ENCODE measurements around the gene KLHL18. TPM values are rescaled to one million over a fixed set of nuclear protein-coding genes. Genes with fewer than 3 reads are reported as not detected.

The KLHL18 gene
- total RNA-seq: 10 to 100 TPM; 20.8 to 50.7 (median 38.8) TPM

- H3K9me3 ChIP-seq: no peaks in the 10 kb centered on the region
- peaks cover 42% of the 10 kb centered on the region for H3K4me1 ChIP-seq
- H3K27me3 ChIP-seq: no peaks in the 10 kb centered on the region
- WGBS: under 1% methylated on average over 62 of the region's 82 CpGs
- no peaks in the 10 kb centered on the region for H3K36me3 ChIP-seq
- TF ChIP-seq EP300 (IDR thresholded peaks at IDR 0.05): no peak
- peak in 1 of 2 donors; percentile 27 for TF ChIP-seq POLR2A (IDR thresholded peaks at IDR 0.05)
- peak in 2 of 3 donors; percentile 79 to 96 for TF ChIP-seq POLR2AphosphoS5 (IDR thresholded peaks at IDR 0.05)
- TF ChIP-seq CTCF (IDR thresholded peaks at IDR 0.05): no peak
- H3K4me3 ChIP-seq: peak within 1 kb of the TSS; percentile 93
- H3K27ac ChIP-seq: peak within 1 kb of the TSS; percentile 96
- peak; percentile 97 for DNase-seq (ENCODE audit: low spot score in 2 of 2)
These were observed at the start of gene KLHL18, which contains the start of gene KIF9 for GRCh38 chr3:47282424-47283192. Gene KLHL18 (plus strand): TSS chr3:47282944. CDS start chr3:47282966, 22 bp downstream. Gene KIF9 (minus strand): TSS chr3:47282799. CDS start chr3:47277374, 5,425 bp downstream.

GRCh38 chr3:47238017-47238416, 44.7 kb upstream of the KLHL18 start:
- 95% methylated on average over 3 of the region's 3 CpGs for WGBS
- TF ChIP-seq EP300 (IDR thresholded peaks at IDR 0.05) (no peak), CTCF (IDR thresholded peaks at IDR 0.05) (no peak), POLR2AphosphoS5 (IDR thresholded peaks at IDR 0.05) (no peak), POLR2A (IDR thresholded peaks at IDR 0.05) (no peak)
- Histone ChIP-seq H3K9me3 (no peaks in the 10 kb centered on the region), H3K4me3 (no peak overlapping the region), H3K36me3 (no peaks in the 10 kb centered on the region), H3K27ac (no peak overlapping the region), H3K4me1 (no peaks in the 10 kb centered on the region), H3K27me3 (no peaks in the 10 kb centered on the region)
- DNase-seq (ENCODE audit: low spot score in 2 of 2): no peak

- TF ChIP-seq POLR2AphosphoS5 (IDR thresholded peaks at IDR 0.05): no peak
- no peaks in the 10 kb centered on the region for H3K4me1 ChIP-seq
- H3K36me3 ChIP-seq: peaks cover 2% of the 10 kb centered on the region
- DNase-seq (ENCODE audit: low spot score in 2 of 2): no peak
- no peaks in the 10 kb centered on the region for H3K9me3 ChIP-seq
- no peaks in the 10 kb centered on the region for H3K27me3 ChIP-seq
- no peak overlapping the region for H3K4me3 ChIP-seq
- no peak overlapping the region for H3K27ac ChIP-seq
- 96% methylated on average over 6 of the region's 6 CpGs for WGBS
These were observed 42.8 kb upstream of the KLHL18 start for GRCh38 chr3:47239929-47240328.

- 72% methylated on average over 8 of the region's 9 CpGs for WGBS
These were observed 39.2 kb upstream of the KLHL18 start for GRCh38 chr3:47243419-47244147.

GRCh38 chr3:47244531-47245100, 38.1 kb upstream of the KLHL18 start:
- Histone ChIP-seq H3K9me3 (no peaks in the 10 kb centered on the region), H3K27me3 (no peaks in the 10 kb centered on the region), H3K4me1 (no peaks in the 10 kb centered on the region), H3K4me3 (no peak overlapping the region), H3K27ac (no peak overlapping the region), H3K36me3 (peaks cover 2% of the 10 kb centered on the region)
- TF ChIP-seq POLR2AphosphoS5 (IDR thresholded peaks at IDR 0.05) (no peak), POLR2A (IDR thresholded peaks at IDR 0.05) (no peak), EP300 (IDR thresholded peaks at IDR 0.05) (no peak), CTCF (IDR thresholded peaks at IDR 0.05) (no peak)
- no peak for DNase-seq (ENCODE audit: low spot score in 2 of 2)
- 89% methylated on average over 10 of the region's 10 CpGs for WGBS

More at GRCh38 chr3:47243419-47244147, 39.2 kb upstream of the KLHL18 start:
- Histone ChIP-seq H3K9me3 (no peaks in the 10 kb centered on the region), H3K4me3 (no peak overlapping the region), H3K36me3 (peaks cover 2% of the 10 kb centered on the region), H3K4me1 (no peaks in the 10 kb centered on the region), H3K27me3 (no peaks in the 10 kb centered on the region), H3K27ac (no peak overlapping the region)
- DNase-seq (ENCODE audit: low spot score in 2 of 2): no peak
- TF ChIP-seq EP300 (IDR thresholded peaks at IDR 0.05): no peak
- no peak for TF ChIP-seq CTCF (IDR thresholded peaks at IDR 0.05)
- TF ChIP-seq POLR2A (IDR thresholded peaks at IDR 0.05): no peak
- TF ChIP-seq POLR2AphosphoS5 (IDR thresholded peaks at IDR 0.05): no peak

Data from suprapubic skin (tissue), 4 donors.